ENCODE measurements around the gene PRKACB.

DNA sequence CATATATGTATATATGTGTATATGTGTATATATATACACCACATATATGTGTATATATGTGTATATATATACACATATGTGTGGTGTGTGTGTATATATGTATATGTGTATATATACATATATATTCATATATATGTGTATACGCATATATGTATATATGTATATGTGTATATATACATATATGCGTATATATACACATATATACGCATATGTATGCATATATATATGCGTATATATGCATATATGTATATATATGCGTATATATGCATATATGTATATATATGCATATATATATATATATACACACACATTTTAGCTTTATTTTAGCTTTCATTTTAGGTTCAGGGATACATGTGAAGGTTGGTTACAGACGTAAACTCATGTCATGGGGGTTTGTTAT, 54.8 kb downstream of the PRKACB start:
- TF ChIP-seq, protein P1, sequence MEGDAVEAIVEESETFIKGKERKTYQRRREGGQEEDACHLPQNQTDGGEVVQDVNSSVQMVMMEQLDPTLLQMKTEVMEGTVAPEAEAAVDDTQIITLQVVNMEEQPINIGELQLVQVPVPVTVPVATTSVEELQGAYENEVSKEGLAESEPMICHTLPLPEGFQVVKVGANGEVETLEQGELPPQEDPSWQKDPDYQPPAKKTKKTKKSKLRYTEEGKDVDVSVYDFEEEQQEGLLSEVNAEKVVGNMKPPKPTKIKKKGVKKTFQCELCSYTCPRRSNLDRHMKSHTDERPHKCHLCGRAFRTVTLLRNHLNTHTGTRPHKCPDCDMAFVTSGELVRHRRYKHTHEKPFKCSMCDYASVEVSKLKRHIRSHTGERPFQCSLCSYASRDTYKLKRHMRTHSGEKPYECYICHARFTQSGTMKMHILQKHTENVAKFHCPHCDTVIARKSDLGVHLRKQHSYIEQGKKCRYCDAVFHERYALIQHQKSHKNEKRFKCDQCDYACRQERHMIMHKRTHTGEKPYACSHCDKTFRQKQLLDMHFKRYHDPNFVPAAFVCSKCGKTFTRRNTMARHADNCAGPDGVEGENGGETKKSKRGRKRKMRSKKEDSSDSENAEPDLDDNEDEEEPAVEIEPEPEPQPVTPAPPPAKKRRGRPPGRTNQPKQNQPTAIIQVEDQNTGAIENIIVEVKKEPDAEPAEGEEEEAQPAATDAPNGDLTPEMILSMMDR (optimal IDR thresholded peaks at IDR 0.05 in 1 of 3, IDR thresholded peaks at IDR 0.05 in 1 of 3, conservative IDR thresholded peaks at IDR 0.05 in 1 of 3; ENCODE audit: extremely low read depth in 1 of 3, insufficient read depth in 2 of 3, low read length in 3 of 3): no peak
- no peak for TF ChIP-seq EZH2 (IDR thresholded peaks at IDR 0.05; ENCODE audit: low read length)
